Measurements from ENCODE around the gene PDCD6IP. TPM values are rescaled to one million over a fixed set of nuclear protein-coding genes. Genes with fewer than 3 reads are reported as not detected.
"Not testable (repeated sequence)": the region's sequence is repeated elsewhere in the genome, so short reads cannot be mapped to it uniquely, and the experiment has no call there.

PDCD6IP gene
- total and polyA plus RNA-seq, 2 donors from 2014 or later = 47.2 to 240 TPM

- H3K4me3 ChIP-seq (ENCODE audit: low read length in 3 of 3) = no peak overlapping the region
- peaks cover 3 to 7% (median 6%) of the 10 kb centered on the region in 3 donors for H3K36me3 ChIP-seq (ENCODE audit: control insufficient read depth in 2 of 3, insufficient read depth in 3 of 3, low read length in 3 of 3)
- no peak overlapping the region for H3K27ac ChIP-seq (ENCODE audit: low read depth in 2 of 2, low read length in 2 of 2)
- no peaks in the 10 kb centered on the region for H3K9me3 ChIP-seq (ENCODE audit: control insufficient read depth in 2 of 3, insufficient read depth in 1 of 3, low read length in 3 of 3)
- no peaks in the 10 kb centered on the region for H3K4me1 ChIP-seq (ENCODE audit: control insufficient read depth in 2 of 3, insufficient read depth in 2 of 3, low read depth in 1 of 3, low read length in 3 of 3)
- DNase-seq (no peak), FAIRE-seq (no peak)
- no peak overlapping the region for H3K9ac ChIP-seq (ENCODE audit: low read length in 3 of 3)
- intact Hi-C loops (cut with DNase I) = no loop called here
- TF ChIP-seq CTCF (IDR thresholded peaks at IDR 0.05; ENCODE audit: borderline replicate concordance, extremely low read depth, insufficient read depth) = no peak
- no peaks in the 10 kb centered on the region for H3K27me3 ChIP-seq (ENCODE audit: control insufficient read depth, insufficient read depth, low read length)
Observed at GRCh38 chr3:33839283-33839682, 40.9 kb downstream of the PDCD6IP start.

DNA sequence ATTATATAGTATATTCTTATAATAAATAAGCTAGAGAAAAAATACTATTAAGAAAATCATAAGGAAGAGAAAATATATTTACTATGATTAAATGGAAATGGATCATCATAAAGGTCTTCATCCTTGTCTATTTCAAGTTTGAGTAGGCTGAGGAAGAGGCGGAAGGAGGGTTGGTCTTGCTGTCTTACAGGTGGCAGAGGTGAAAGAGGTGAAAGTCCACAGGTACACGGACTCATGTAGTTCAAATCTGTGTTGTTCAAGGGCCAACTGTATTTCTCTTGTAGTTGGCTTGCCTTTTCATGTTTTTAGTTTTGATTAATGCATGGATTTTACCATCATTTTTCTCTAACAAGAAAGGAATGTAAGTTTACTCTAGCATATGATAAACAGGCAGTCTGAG, 41.7 kb downstream of the PDCD6IP start:
- intact Hi-C loops (cut with DNase I) = no loop called here
- no peak for DNase-seq
- TF ChIP-seq CTCF (IDR thresholded peaks at IDR 0.05; ENCODE audit: borderline replicate concordance, extremely low read depth, insufficient read depth) = no peak
- Histone ChIP-seq H3K4me3 (ENCODE audit: low read length in 3 of 3) (no peak overlapping the region), H3K4me1 (ENCODE audit: control insufficient read depth in 2 of 3, insufficient read depth in 2 of 3, low read depth in 1 of 3, low read length in 3 of 3) (no peaks in the 10 kb centered on the region), H3K36me3 (ENCODE audit: control insufficient read depth in 2 of 3, insufficient read depth in 3 of 3, low read length in 3 of 3) (peaks cover 3 to 8% (median 5%) of the 10 kb centered on the region in 3 donors), H3K27me3 (ENCODE audit: control insufficient read depth, insufficient read depth, low read length) (no peaks in the 10 kb centered on the region), H3K9ac (ENCODE audit: low read length in 3 of 3) (no peak overlapping the region), H3K27ac (ENCODE audit: low read depth in 2 of 2, low read length in 2 of 2) (no peak overlapping the region), H3K9me3 (ENCODE audit: control insufficient read depth in 2 of 3, insufficient read depth in 1 of 3, low read length in 3 of 3) (no peaks in the 10 kb centered on the region)
- FAIRE-seq = no peak

DNA sequence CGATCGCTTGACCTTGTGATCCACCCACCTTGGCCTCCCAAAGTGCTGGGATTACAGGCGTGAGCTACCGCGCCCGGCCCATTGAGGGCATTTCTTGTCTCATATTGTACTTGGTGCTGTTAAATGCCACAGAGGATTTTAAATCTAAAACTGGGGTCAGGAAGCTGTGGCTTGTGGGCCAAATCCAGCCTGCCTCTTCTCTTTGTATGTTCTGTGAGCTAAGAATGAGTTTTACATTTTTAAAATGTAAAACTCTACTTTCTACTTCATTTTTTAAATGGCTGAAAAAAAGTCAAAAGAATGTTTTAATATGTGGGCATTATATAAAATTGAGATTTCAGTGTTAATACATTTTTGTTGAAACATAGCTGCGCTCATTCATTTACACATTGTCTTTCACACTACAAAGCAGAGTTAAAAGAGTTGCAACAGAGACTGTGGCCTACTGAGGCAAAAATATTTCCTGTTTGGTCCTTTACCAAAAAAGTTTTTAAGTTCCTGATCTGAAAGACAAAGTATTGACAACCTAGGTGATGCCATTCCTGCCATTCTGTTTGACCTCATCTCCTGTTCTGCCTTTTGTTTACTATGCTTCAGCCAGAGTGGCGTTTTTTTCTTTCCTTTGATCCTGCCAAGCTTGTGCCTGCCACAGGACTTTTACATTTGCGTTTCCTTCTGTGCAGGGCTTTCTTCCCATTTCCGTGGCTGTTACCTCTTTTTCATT, 50.4 kb downstream of the PDCD6IP start:
- FAIRE-seq (no peak), DNase-seq (no peak)
- TF ChIP-seq CTCF (IDR thresholded peaks at IDR 0.05; ENCODE audit: borderline replicate concordance, extremely low read depth, insufficient read depth) = no peak
- Histone ChIP-seq H3K36me3 (ENCODE audit: control insufficient read depth in 2 of 3, insufficient read depth in 3 of 3, low read length in 3 of 3) (peaks cover 0 to 22% (median 6%) of the 10 kb centered on the region in 3 donors), H3K4me3 (ENCODE audit: low read length in 3 of 3) (no peak overlapping the region), H3K4me1 (ENCODE audit: control insufficient read depth in 2 of 3, insufficient read depth in 2 of 3, low read depth in 1 of 3, low read length in 3 of 3) (no peaks in the 10 kb centered on the region), H3K9ac (ENCODE audit: low read length in 3 of 3) (no peak overlapping the region), H3K27me3 (ENCODE audit: control insufficient read depth, insufficient read depth, low read length) (no peaks in the 10 kb centered on the region), H3K9me3 (ENCODE audit: control insufficient read depth in 2 of 3, insufficient read depth in 1 of 3, low read length in 3 of 3) (no peaks in the 10 kb centered on the region), H3K27ac (ENCODE audit: low read depth in 2 of 2, low read length in 2 of 2) (no peak overlapping the region)
- intact Hi-C loops (cut with DNase I) = no loop called here

DNA sequence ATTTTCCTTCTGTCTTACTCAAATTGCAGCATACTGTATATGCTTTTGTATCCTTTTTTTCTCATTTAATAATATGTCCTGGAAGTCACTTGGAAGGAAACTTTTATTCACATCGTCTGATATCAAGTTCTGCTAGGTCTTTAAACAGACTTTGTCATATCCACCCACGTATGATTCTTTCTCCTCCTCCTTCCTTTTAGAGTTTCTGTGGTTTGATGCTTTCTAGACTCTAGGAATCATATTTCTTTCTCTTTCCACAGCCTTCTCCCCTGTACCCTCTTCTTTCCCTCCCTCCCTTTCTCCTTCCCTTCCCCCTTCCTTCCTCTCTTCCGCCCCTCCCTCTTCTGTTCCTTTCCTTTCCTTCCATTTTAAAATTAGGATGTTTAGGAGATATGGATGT, 52.2 kb downstream of the PDCD6IP start:
- peaks cover 0 to 24% (median 8%) of the 10 kb centered on the region in 3 donors for H3K36me3 ChIP-seq (ENCODE audit: control insufficient read depth in 2 of 3, insufficient read depth in 3 of 3, low read length in 3 of 3)
- FAIRE-seq; H3K4me1 ChIP-seq (ENCODE audit: control insufficient read depth in 2 of 3, insufficient read depth in 2 of 3, low read depth in 1 of 3, low read length in 3 of 3); H3K9ac ChIP-seq (ENCODE audit: low read length in 3 of 3); intact Hi-C loops (cut with DNase I); DNase-seq; H3K27ac ChIP-seq (ENCODE audit: low read depth in 2 of 2, low read length in 2 of 2); H3K27me3 ChIP-seq (ENCODE audit: control insufficient read depth, insufficient read depth, low read length); H3K9me3 ChIP-seq (ENCODE audit: control insufficient read depth in 2 of 3, insufficient read depth in 1 of 3, low read length in 3 of 3); H3K4me3 ChIP-seq (ENCODE audit: low read length in 3 of 3): not testable (repeated sequence)

- H3K27ac ChIP-seq (ENCODE audit: low read depth in 2 of 2, low read length in 2 of 2); H3K4me3 ChIP-seq (ENCODE audit: low read length in 3 of 3); H3K9ac ChIP-seq (ENCODE audit: low read length in 3 of 3); H3K27me3 ChIP-seq (ENCODE audit: control insufficient read depth, insufficient read depth, low read length); H3K4me1 ChIP-seq (ENCODE audit: control insufficient read depth in 2 of 3, insufficient read depth in 2 of 3, low read depth in 1 of 3, low read length in 3 of 3); intact Hi-C loops (cut with DNase I); DNase-seq; H3K9me3 ChIP-seq (ENCODE audit: control insufficient read depth in 2 of 3, insufficient read depth in 1 of 3, low read length in 3 of 3); FAIRE-seq: not testable (repeated sequence)
- peaks cover 0 to 17% (median 9%) of the 10 kb centered on the region in 3 donors for H3K36me3 ChIP-seq (ENCODE audit: control insufficient read depth in 2 of 3, insufficient read depth in 3 of 3, low read length in 3 of 3)
Observed at GRCh38 chr3:33855407-33855806, 57.0 kb downstream of the PDCD6IP start.
